Activated CD4-positive, alpha-beta T cell treated with anti-CD3 and anti-CD28 coated beads, Interleukin-10, Interleukin-2, amounts not matched to agents 100 ng/mL and 50 ng/mL, durations not matched to agents 16 hours and 8 hours (primary cell): ENCODE measurements around the gene TBX15.

Experiments used
- DNase-seq: peaks from one replicate; pipeline ENCODE4 v3.0.0-alpha.2; 2020

The TBX15 gene

DNA sequence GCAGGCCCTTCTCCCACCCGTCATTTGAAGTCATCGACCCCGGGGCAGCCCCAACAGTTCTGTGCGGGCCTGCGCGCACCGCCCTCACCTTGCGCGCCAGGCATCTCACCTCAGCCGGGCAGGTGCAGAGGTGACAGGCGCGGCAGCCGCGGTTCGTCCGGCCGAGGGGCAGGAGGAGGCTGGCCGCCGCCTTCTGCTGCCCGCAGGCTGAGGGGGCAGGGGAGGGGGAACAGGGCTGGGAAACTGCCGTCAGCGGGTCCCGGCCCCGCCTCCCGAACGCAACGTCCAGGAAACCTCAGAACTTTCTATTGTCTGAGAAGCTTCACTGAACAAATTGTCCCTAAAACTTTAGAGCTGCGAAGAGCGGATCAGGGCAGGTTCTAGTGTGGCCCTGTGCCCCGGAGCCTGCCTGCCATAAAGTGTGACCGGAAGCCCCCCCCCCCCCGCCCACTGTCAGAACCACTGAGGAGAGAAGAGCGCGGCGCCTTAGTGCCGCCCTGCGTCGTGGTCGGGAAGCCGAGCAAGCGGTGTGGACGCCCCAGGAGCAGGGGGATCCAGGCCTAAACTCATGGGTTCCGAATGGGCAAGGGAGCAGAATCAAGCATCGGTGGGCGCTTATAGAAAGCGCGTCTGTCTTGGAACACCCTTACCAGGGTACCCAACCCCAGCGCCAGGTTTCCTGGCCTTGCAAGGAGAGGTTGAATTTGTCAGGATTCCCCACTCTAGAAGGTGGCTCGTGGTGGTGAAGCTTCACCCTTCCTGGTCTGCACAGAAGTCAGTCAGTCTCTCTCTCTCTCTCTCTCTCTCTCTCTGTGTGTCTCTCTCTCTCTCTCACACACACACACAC lies 13.3 kb upstream of the TBX15 start:
- no peak for DNase-seq

DNA sequence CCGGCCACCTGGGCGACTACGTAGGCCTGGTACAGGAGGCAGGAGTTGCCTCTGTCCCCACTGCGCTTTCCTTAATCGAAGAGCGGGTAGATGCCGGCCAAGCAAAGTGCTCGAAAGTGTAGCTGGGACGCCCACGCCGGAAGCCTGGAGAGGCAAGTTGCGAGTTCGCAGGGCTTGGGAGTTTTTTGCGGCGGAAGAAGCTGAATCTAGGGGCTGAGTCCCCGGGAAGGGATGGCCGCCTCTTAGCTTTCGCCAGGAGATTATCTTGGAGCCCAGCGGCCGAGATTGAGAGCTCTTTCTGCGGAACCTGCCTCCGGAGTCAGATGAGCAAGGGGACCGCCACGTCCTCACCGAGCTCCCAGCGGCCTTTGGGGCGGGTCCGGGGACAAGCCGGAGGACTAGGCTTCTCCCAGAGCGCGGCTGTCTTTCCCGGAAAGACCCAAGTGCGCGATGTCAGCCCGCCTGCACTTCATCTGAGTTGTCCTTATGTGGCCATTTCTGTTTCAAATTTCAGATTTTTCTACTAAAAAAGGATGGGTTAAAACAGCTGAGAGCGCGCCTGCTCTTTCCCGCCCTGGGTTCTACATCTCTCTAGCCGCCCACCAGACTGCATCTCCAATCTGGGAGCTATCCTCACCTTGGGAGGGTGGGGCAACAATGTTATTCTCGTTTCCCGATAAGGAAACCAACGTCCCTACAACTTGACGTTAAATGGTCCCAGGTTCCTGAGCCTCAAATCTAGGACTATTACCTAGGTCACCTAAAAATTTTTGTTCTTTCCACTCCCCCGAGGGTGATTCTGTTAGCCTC lies 12.4 kb upstream of the TBX15 start:
- DNase-seq, result no peak

DNA sequence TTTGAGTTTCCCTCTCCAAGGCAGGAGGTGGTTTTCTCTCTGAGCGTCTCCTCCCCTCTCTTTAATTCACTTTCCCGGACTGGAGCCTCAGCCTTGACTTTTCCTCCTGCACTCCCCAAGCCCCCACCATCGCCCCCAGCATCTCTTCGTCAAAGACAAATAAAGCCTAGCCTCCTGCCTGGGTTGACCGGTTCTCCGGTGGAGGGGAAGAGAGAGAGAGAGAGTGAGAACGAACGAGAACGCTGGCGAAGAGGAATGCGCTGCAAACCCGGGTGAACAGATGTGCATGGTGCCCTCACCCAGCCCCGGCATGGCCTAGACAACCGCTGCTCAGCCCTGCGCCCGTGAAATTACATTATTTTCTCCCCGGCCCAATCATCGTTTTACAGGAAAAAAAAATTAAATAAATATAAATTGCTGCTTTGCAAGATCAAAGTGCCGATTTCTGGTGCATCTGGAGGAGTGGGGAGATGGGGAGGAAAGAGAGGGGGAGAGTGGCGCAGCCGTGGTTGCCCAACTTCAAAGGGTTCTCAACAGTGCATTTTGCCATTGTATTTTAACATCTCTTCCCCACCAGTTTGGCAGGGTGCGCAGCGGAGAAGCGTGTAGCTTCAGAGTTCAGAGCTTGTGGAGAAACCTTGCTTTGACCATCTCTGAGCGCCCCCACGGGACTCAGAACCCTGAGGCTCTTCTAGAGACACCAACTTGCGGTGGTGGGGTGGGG lies 11.4 kb upstream of the TBX15 start:
- DNase-seq, result no peak

DNA sequence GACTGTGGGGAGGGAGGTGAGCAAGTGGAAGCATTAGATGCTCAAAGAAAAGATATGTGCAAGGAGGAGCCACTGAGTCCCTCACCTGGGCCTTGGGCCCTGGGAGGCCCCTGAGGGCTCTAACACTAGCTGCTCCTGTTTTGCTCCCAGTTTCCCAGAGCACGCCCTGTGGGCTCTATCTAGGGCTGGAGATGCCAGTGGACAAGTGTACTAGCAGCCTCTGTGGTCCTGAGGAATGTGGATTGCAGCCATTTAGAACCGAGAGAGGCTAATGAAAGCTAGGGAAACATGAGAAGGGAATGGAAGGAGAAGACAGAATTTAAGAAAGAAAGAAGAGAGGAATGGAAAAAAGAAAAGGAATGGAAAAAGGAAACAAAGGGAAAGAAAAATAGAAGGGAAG lies 10.0 kb upstream of the TBX15 start:
- no peak for DNase-seq

DNA sequence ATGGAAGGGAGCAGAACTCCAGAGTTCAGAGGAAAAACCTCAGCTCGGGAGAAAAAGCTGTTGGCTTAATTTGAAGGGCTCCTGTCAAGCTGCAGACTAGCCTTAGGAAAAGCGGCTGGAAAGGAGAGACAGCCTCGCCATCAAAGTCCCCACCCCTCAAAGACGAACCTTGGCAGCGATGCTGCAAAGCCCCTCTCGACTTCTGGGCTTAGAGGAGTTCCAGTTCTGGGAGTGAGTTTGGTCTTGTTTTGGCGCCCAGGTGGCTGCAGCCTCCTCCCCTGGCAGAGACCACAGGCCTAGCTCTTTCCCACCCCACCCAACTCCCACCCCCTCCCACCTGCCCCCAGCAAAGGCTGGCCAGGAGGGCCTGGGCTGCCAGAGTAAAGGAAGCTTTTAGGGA lies 9.1 kb upstream of the TBX15 start:
- DNase-seq, result no peak

DNA sequence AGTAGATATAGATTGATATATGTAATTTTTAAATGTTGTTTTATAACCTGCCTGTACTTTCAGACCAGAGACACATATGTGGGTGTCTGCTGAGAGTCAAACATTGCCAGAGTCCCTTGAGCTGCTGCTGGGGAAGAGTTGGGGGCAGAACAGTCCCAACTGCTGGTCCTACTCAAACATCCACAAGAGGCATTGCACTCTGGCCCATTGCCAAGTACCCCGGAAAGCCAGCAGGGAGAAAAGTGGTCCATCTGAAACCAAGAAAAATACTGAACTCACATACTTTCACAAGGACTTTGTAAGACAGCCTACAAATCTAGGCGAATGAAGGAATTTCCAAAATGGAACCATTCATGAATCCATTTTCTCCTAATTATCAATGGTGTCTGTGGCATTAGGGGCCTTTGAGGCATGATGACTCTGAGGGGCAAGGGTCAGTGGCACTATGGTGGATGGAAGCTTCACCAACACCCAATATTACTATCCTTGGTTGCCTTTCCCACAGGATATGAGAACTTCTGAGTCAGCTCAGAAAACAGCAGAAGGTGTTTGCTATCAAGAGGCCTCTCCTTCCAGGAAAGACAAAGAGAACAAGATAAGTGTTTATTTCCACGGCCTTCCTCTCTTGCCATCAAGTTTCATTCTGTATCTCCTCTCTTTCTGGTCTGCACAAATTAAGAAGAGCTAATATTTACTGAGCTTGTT lies 7.3 kb upstream of the TBX15 start:
- DNase-seq, result peak; percentile 9

DNA sequence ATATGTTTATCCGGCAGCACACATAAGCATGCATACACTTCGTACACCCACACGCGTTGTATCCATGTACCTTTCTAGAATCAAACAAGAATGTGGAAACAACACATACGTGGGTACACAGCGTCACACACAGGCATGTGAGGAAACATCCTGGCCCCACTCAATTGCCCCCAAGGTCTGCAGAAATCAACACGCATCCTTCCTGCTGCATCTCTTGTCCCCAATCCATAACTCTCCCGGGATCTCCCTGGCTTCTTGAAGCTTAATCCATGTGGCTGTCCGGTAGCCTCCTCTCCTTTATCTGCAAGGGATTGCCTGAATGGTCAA lies 5.5 kb upstream of the TBX15 start:
- no peak for DNase-seq

DNA sequence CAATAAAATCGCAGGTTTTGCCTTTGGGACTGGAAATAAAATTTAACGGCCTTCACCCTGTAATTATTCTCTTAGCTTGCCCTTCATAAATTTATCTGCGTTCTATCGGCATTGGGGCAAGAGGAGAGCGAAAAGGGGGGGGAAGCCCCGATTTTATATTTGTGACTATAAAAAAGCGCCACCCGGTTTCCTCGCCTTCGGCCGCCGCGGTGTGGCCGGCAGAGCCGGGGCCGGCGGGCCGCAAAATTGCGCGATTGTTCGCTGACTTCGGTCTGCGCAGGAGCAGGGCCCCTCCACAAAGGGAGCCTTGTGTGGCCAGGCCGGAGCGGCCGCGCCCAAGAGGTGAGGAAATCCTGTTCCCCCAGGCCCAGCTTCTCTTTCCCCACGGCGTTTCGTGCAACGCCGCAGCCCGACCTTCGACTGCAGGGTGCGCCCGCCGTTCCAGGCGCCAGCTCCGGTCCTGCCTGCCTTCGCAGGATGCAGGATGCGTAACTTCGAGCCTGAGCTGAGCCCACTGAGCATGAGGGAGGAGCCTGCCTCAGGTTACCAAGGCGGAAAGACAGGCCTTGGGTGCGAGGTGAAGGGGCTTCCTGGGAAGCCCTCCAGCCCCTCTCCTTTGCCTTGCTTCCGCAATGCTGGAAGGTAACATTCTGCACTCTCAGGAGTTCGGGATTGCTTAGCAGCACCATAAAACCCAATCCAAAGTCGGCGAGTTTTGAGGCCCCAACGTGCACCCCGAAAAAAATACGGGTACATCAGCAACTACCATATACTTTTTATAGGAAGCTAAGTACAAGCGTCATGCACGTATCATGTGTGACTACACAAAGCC lies 4.9 kb upstream of the TBX15 start:
- no peak for DNase-seq

DNA sequence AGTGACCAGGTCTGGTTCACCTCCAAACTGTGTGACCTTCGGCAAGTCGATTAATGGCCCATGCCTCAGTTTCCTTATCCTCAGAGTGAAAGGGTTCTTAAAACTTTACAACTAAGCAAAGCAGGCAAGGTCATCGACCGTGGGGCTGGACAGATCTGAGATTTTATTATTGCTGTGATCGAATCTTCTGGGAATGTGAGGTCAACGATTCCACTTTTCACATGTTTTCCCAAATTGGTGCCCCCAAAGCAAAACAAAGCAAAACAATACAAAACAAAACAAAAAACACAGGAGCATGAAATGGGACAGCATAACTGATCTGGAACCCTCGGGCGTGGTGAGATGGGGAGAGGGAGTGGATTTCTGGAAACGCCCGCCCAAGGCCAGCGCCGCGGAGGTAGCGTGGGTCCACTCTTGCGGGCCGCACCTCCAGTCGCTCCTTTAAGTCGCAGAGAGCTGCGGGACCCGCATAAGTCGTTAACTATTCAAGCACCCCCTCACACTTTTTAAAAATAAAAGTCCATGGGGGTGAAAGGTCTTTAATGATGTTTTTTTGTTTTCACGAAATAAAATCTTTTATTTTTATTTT lies 4.2 kb upstream of the TBX15 start:
- DNase-seq, result no peak

DNA sequence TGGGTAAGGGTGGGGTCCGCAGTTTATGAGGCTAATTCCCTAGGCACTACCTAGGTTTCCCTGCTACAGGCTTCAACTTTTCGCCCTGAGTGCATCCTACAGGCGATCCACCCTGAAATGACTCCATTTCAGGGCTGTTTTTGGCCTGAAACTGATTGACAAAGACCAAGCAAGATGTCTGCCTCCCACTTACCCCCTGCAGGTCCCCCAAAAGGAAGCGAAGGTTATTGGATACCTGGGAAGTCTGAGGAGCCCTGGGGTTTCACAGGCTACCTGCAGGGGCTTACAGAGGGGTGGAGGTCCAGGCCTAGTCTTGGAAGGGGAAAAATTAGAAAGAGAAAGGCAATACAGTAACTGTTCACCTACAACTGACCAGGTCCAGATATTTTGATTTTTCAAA lies 3.3 kb upstream of the TBX15 start:
- no peak for DNase-seq

DNA sequence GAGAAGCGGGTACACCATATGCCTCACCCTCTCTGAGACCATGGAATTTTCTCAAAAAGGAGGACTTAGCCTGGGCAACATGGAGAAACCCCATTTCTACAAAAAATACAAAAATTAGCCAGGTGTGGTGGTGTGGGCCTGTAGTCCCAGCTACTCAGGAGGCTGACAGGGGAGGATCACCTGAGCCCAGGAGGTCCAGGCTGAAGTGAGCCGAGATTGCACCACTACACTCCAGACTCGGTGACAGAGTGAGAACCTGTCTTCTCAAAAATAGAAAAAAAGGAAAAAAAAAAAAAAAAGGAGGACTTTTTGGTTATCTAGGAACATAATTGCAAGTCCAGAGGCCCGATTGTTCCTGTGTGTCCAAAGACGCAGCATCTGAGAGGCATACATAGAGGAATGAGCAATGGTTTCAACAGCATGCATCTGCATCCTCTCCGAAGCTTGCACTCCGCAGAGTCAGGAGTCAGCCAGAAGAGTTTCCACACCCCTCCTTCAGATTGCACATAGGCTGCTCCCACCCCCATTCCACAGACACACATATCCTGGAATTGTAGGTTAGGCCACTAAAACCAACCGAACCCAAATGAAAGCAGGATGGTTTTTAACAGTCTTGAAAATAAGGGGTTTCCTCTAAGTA lies 2.5 kb upstream of the TBX15 start:
- DNase-seq, result no peak

DNA sequence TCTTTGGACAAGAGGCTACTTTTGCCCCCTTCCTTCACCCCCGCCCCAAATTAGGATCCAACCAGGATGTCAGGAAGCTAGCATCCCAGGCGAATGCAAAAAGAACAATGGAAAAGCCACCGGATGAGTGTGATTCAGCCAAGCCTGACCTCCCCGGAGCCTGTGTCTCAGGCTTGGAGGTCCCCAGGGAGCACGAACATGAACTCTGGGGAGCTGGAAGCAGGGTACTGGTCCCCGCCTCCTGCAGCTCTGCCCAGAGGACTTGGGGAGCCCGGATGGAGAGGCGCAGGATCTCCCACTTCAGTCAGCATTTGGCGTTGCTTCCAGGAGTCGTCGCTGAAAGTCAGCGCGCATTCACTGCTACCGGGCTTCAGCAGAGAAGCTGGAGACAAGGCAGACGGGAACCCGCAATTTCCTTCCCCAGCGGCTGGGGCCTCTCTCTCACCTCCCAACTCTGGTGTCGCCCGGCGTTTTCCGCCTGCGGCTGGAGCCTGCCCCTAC lies 1.8 kb upstream of the TBX15 start:
- no peak for DNase-seq

DNA sequence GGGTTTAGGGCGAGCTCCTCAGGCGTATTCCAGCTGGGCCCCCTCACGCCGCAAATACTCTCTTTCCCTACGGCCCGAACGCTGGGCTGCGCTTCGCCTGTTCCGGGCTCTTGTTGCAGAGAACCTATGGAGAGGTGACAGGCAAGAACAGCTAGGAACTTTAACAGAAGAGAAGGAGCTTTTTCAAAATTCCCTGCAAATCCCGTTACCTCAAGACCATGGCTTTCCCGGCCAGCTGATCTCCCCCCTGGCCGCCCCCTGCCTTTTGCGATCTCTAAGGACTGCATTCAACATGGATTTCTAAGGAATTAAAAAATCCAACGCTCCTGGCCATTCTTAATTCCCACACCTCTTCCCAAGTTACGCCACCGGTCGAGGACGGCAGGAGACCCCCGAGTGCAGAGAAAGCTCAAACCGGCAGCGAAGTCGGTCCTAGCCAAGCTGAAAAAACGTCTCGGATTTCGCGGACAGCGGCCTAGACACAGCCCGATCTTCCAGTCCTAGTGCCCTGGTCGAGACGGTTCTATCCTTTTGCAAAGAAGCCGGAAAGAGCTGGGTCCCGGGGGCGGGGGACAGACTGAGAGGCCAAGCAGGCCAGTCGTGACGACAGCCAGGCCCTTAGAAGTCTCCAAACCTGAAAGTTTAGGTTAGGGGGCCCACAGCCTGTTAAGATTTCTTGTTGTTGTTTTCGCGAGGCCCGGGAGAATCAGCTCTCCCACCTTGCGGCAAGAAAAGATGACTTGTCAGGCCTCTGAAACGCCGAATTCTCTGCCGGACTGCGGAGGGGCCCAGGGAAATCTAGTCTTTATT lies 1.1 kb upstream of the TBX15 start:
- DNase-seq, result no peak

DNA sequence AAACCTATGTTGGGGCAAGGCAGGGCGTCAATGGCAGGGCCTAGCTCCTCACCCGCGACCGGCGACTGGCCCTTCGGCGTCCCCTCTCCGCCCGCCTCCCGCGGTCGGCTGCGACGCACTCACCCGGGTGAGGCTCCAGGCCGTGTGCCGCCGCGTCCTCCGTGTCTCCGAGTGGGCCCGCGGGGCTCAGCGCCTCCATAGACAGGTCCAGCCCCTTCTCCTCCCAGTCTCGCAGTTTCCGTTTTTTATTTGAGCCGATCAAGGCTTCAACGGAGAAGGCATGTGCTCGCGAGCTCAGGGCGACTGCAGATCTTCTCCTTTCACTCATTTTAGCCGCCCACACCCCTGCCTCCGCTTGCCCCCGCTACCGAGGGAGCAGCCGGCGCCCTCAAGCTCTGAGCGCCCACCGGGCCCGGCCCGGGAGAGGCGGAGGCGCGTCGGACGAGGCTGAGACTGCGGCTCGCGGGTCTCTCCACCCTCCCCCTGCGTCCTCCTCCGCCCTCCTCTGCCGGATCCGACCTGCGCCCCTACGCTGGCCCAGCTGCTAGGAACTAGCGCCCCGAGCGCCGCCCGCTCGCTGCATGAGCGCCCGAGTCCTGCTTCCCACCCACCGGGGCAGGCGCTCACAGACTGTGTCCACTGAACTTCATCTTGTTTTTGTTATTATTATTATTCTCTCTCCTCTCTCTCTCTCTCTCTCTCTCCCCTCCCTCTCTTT lies 516 bp downstream of the TBX15 start:
- DNase-seq, result no peak

DNA sequence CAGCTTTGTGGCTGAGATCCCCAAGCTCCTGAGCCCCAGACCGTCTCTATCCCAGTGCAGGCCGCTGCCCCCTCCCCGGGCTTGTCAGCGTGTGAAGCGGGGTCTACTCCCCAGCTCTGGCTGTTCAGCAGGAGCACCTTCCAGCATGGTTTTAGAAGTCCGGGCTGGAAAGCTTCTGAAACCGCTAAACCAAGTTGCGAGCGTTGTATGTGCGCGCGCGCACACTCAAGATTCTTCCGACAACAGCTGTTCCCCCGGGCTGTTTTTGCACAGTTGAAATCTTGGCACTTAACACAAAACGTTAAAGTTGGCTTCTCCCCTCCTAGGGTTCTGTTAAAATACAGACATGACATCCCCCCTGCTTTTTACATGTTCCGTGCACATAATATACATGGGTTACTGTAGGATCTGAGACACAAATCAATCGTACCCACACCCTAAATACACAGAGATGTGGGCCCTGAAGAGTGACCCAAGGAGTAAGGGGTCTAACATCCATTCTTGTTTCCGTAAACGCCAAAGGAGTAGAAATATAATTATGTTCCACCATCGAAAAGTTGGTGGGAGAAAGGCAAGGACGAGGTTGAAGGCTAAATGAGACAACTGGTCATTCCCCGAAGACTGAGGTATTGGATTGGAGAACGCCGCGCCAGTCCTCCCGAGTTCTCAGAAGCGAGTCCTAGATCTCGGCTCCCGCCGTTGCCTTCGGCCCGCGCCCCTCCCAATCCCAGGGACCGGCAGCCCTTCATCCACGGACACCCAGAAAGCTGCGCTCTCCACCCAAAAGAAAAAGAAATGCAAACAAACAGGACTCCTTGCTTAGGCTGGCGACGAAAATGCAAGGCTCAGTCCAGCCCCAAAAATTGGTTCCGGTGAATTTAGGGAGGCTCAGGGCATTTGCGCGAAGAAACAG lies 1.3 kb downstream of the TBX15 start:
- no peak for DNase-seq

DNA sequence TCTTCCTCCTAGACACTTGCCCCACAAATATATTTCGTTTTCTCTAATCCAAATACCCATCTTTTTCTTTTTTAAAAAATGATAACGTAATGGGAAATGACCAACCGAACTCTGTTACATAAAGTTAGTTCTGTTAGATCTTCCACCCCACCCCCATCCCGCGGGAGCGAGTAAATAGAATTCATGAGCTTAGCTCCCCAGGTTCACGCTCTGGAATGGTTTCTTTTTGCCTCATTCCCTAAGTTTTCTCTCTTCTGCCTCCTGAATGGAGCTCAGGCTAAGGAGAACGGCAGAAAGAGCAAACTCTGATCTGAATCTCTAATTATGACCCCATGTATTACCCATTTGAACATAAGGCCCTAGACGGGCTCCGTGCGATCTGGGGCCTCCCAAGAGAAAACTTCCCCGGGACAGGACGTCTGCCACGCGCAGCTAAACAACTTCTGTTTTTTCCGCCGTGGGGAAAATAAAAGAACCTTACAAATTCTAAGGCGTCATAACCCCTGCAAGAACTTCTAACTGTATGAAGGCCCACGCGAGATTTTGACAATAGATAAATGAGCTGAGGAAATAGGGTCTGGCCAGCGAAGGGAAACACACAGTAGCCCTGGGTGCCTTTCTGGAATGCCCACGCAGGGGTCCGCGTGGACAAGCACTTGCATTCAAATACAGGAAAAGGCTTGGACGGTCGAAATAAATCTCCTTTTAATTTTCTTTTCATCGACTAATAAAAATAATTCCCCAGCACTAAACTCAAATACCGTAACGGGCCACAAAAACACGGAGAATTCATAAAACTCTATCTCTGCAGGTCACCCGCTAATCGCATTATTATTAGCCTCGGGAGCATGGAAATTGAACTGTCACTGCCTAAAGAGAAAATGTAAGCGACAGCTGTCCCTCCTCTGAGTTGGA lies 2.2 kb downstream of the TBX15 start:
- DNase-seq, result no peak
